HEK293 (cell line): ENCODE data around the gene TTYH2.

Source experiments
- CTCF ChIA-PET: fragments of 350-600 bp; formaldehyde crosslinking; extraction: SDS; loops from one replicate; lab custom pipeline; 2021; ENCODE audit warnings: antibody characterized with exemption; lab: Yijun Ruan, JAX
- POLR2A ChIA-PET: fragments of 300-600 bp; formaldehyde crosslinking; extraction: SDS; loops from one replicate; lab custom pipeline; 2020; ENCODE audit warnings: antibody characterized with exemption, inconsistent platforms; lab: Yijun Ruan, JAX
- H3K27ac ChIP-seq: fragments of 200-500 bp; sonication (Bioruptor generic); 2 replicates; pipeline ENCODE4 v1.5.1; 2014; ENCODE audit warnings: low read depth, low read length, control low read depth, inconsistent platforms; ENCODE audit errors: extremely low read depth
- H3K36me3 ChIP-seq, 2 experiments: fragments of 200-500 bp in 1 of 2; sonication (Bioruptor generic) in 1 of 2; 1 replicate in 1 of 2; 2 replicates in 1 of 2; pipeline ENCODE4 v1.5.1; 2014 to 2017; ENCODE audit warnings: inconsistent platforms in 2 of 2, low read length in 2 of 2; ENCODE audit not compliant: control insufficient read depth in 2 of 2, insufficient read depth in 1 of 2
- H3K4me1 ChIP-seq: fragments of 200-500 bp; sonication (Bioruptor generic); 2 replicates; pipeline ENCODE4 v1.5.1; 2014; ENCODE audit warnings: mild to moderate bottlenecking, low read length, inconsistent platforms; ENCODE audit not compliant: control insufficient read depth, insufficient read depth
- H3K4me3 ChIP-seq: 2 replicates; pipeline ENCODE4 v1.5.1; 2011; ENCODE audit warnings: low read depth, mild to moderate bottlenecking, control low read depth, low read length, moderate library complexity
- H3K9me3 ChIP-seq: fragments of 200-500 bp; sonication (Bioruptor generic); 2 replicates; pipeline ENCODE4 v1.5.1; 2014; ENCODE audit warnings: low read depth, low read length, inconsistent platforms; ENCODE audit not compliant: control insufficient read depth, insufficient read depth
- GFI1B ChIP-seq: fragments of 450-650 bp; formaldehyde crosslinking; IDR thresholded peaks from 2 replicates; pipeline ENCODE4 v1.5.1; 2016; ENCODE audit warnings: missing biosample characterization, missing genetic modification characterization
- REST ChIP-seq: fragments of 450-650 bp; formaldehyde crosslinking; IDR thresholded peaks from 2 replicates; pipeline ENCODE4 v1.5.1; 2016; ENCODE audit warnings: missing biosample characterization, missing genetic modification characterization
- WT1 ChIP-seq: fragments of 450-650 bp; formaldehyde crosslinking; IDR thresholded peaks from 2 replicates; pipeline ENCODE4 v1.5.1; 2016; ENCODE audit warnings: missing biosample characterization, missing genetic modification characterization
- ZBTB8A ChIP-seq: fragments of 450-650 bp; formaldehyde crosslinking; IDR thresholded peaks from 2 replicates; pipeline ENCODE4 v1.5.1; 2016; ENCODE audit warnings: missing biosample characterization, missing genetic modification characterization
- ZFHX2 ChIP-seq: fragments of 450-650 bp; formaldehyde crosslinking; conservative IDR thresholded peaks from 2 replicates; pipeline ENCODE4 v1.5.1; 2016; ENCODE audit warnings: missing biosample characterization, missing genetic modification characterization
- ZFP37 ChIP-seq: fragments of 450-650 bp; formaldehyde crosslinking; IDR thresholded peaks from 2 replicates; pipeline ENCODE4 v1.5.1; 2016; ENCODE audit warnings: missing biosample characterization, missing genetic modification characterization
- ZFP69B ChIP-seq: fragments of 450-650 bp; formaldehyde crosslinking; IDR thresholded peaks from 2 replicates; pipeline ENCODE4 v1.5.1; 2016; ENCODE audit warnings: missing biosample characterization, missing genetic modification characterization
- ZIC2 ChIP-seq: fragments of 450-650 bp; formaldehyde crosslinking; IDR thresholded peaks from 2 replicates; pipeline ENCODE4 v1.5.1; 2016; ENCODE audit warnings: missing biosample characterization, missing genetic modification characterization
- ZNF112 ChIP-seq: fragments of 450-650 bp; formaldehyde crosslinking; IDR thresholded peaks from 2 replicates; pipeline ENCODE4 v1.5.0; 2017; ENCODE audit warnings: missing biosample characterization, missing genetic modification characterization
- ZNF155 ChIP-seq: fragments of 450-650 bp; formaldehyde crosslinking; IDR thresholded peaks from 2 replicates; pipeline ENCODE4 v1.5.1; 2016; ENCODE audit warnings: missing biosample characterization, missing genetic modification characterization
- ZNF184 ChIP-seq: fragments of 450-650 bp; IDR thresholded peaks from 2 replicates; pipeline ENCODE4 v1.5.1; 2018; ENCODE audit warnings: missing biosample characterization, mild to moderate bottlenecking, missing genetic modification characterization
- ZNF2 ChIP-seq: fragments of 450-650 bp; formaldehyde crosslinking; IDR thresholded peaks from 2 replicates; pipeline ENCODE4 v1.5.1; 2016; ENCODE audit warnings: missing biosample characterization, missing genetic modification characterization
- ZNF341 ChIP-seq: fragments of 450-650 bp; formaldehyde crosslinking; IDR thresholded peaks from 2 replicates; pipeline ENCODE4; 2016; ENCODE audit warnings: low read depth, missing biosample characterization, missing genetic modification characterization
- ZNF501 ChIP-seq: fragments of 450-650 bp; formaldehyde crosslinking; IDR thresholded peaks from 2 replicates; pipeline ENCODE4 v1.5.1; 2016; ENCODE audit warnings: missing biosample characterization, missing genetic modification characterization
- ZNF571 ChIP-seq: fragments of 450-650 bp; formaldehyde crosslinking; IDR thresholded peaks from 2 replicates; pipeline ENCODE4 v1.5.0; 2017; ENCODE audit warnings: missing biosample characterization, missing genetic modification characterization
- ZNF707 ChIP-seq: fragments of 450-650 bp; formaldehyde crosslinking; IDR thresholded peaks from 2 replicates; pipeline ENCODE4 v1.5.1; 2016; ENCODE audit warnings: missing biosample characterization, missing genetic modification characterization
- ZNF76 ChIP-seq: fragments of 450-650 bp; formaldehyde crosslinking; IDR thresholded peaks from 2 replicates; pipeline ENCODE4; 2016; ENCODE audit warnings: low read depth, missing biosample characterization, missing genetic modification characterization, borderline replicate concordance
- ZNF843 ChIP-seq: fragments of 450-650 bp; formaldehyde crosslinking; IDR thresholded peaks from 2 replicates; pipeline ENCODE4 v1.5.1; 2016; ENCODE audit warnings: missing biosample characterization, missing genetic modification characterization
- ZSCAN18 ChIP-seq: fragments of 450-650 bp; formaldehyde crosslinking; IDR thresholded peaks from 2 replicates; pipeline ENCODE4 v1.5.1; 2016; ENCODE audit warnings: missing biosample characterization, missing genetic modification characterization
- ZSCAN4 ChIP-seq: fragments of 450-650 bp; formaldehyde crosslinking; IDR thresholded peaks from 2 replicates; pipeline ENCODE4 v1.5.1; 2017; ENCODE audit warnings: missing biosample characterization, missing genetic modification characterization
- ZSCAN5A ChIP-seq: fragments of 450-650 bp; formaldehyde crosslinking; IDR thresholded peaks from 2 replicates; pipeline ENCODE4 v1.5.1; 2016; ENCODE audit warnings: missing biosample characterization, missing genetic modification characterization

TTYH2 gene

GRCh38 chr17:74213861-74214391, 555 bp downstream of the TTYH2 start:
- H3K27ac ChIP-seq = no peak overlapping the region
- H3K4me3 ChIP-seq = peak overlapping the region; percentile 45
- peaks cover 12 to 28% of the 10 kb centered on the region in 2 experiments for H3K36me3 ChIP-seq
- H3K9me3 ChIP-seq = no peaks in the 10 kb centered on the region
- CTCF ChIA-PET = interaction anchor here (0.8 to 1.5 kb wide), 5 partner anchors 9 to 83 kb away, joined by 3 to 8 read pairs (median 4); no protein-coding TSS in a partner anchor
- POLR2A ChIA-PET = interaction anchor here (1.0 to 1.6 kb wide), 4 partner anchors 8 to 83 kb away, joined by 3 to 14 read pairs (median 7); partner anchors contain the start of gene RPL38
- no peaks in the 10 kb centered on the region for H3K4me1 ChIP-seq
- TF ChIP-seq GFI1B (tag by site-specific recombination) (no peak), ZNF2 (tag by site-specific recombination) (no peak), ZNF155 (no peak), ZFP69B (no peak), ZNF112 (no peak), ZBTB8A (no peak), ZFHX2 (tag by site-specific recombination) (no peak), ZSCAN5A (no peak), ZNF184 (tag by site-specific recombination) (no peak), ZSCAN4 (no peak), ZSCAN18 (tag by site-specific recombination) (no peak), ZNF501 (tag by site-specific recombination) (no peak), ZNF843 (tag by site-specific recombination) (no peak), ZNF707 (no peak), ZFP37 (no peak), WT1 (tag by site-specific recombination) (no peak), ZNF76 (tag by site-specific recombination) (no peak), ZNF571 (tag by site-specific recombination) (no peak)

- CTCF ChIA-PET = interaction anchor here (0.6 to 1.5 kb wide), 2 partner anchors 82 to 770 kb away, joined by 3 to 4 read pairs; no protein-coding TSS in a partner anchor
- Histone ChIP-seq H3K4me3 (no peak overlapping the region), H3K36me3 (peaks cover 5 to 20% of the 10 kb centered on the region in 2 experiments; a peak in 2 of 3 replicates), H3K4me1 (no peaks in the 10 kb centered on the region), H3K27ac (no peak overlapping the region), H3K9me3 (no peaks in the 10 kb centered on the region)
- POLR2A ChIA-PET = no interaction called here
- TF ChIP-seq ZIC2 (tag by site-specific recombination) = peak; percentile 45; the same call in 1 of the 2 replicates
- no peak for TF ChIP-seq ZNF341 (tag by site-specific recombination)
- peak; percentile 25; the same call in 1 of the 2 replicates for TF ChIP-seq ZFHX2 (tag by site-specific recombination)
- TF ChIP-seq REST (tag by site-specific recombination) = no peak
Measured at GRCh38 chr17:74214484-74215341, 1.3 kb downstream of the TTYH2 start.
